GM12878 (cell line): ENCODE measurements around the gene MYO1E. TPM values are rescaled to one million over a fixed set of nuclear protein-coding genes. Genes with fewer than 3 reads are reported as not detected.
A peak's percentile ranks its signal among the peaks of the same experiment; 100 is the strongest.

Experiments
- ATAC-seq: fragments of 200-7000 bp; cut with Tn5 transposase; 3 replicates; pipeline ENCODE4 v1.9.1; 2020; ENCODE audit warnings: mild to moderate bottlenecking, moderate library complexity
- BruUV-seq: library from RNA; stranded (reverse); fragments of 400-500 nt; replicated peaks from 2 replicates; lab custom pipeline; 2021; lab: Mats Ljungman, UMichigan
- CTCF ChIA-PET: fragments of 300-600 bp; sonication (Branson Sonifier 250); formaldehyde crosslinking; extraction: SDS; loops from one replicate; lab custom pipeline; 2021; ENCODE audit warnings: inconsistent platforms; lab: Yijun Ruan, JAX
- POLR2A ChIA-PET: fragments of 350-600 bp; formaldehyde crosslinking; extraction: SDS; loops from one replicate; lab custom pipeline; 2021; ENCODE audit warnings: inconsistent platforms; lab: Charles Lee
- RAD21 ChIA-PET: fragments of 300-600 bp; sonication (Branson Sonifier 250); formaldehyde crosslinking; loops from one replicate; lab custom pipeline; 2023; ENCODE audit warnings: antibody characterized with exemption; ENCODE audit not compliant: unreplicated experiment; lab: Charles Lee
- SMC1A ChIA-PET: fragments of 300-600 bp; sonication (Branson Sonifier 250); formaldehyde crosslinking; loops from one replicate; lab custom pipeline; 2023; ENCODE audit not compliant: unreplicated experiment, uncharacterized antibody; lab: Charles Lee
- DNase-seq: peaks from one replicate; pipeline ENCODE4 v3.0.0-alpha.2; 2011; ENCODE audit warnings: low read depth, low spot score
- FAIRE-seq: peaks from 3 replicates; lab custom pipeline; 2011; peaks lifted over from hg19 to GRCh38; lab: Jason Lieb, UNC
- H2AFZ ChIP-seq: 2 replicates; pipeline ENCODE4 v1.6.0; 2011; ENCODE audit warnings: low read depth, low read length, control low read depth; ENCODE audit not compliant: control insufficient read depth
- H3K27ac ChIP-seq: 2 replicates; pipeline ENCODE4 v1.5.1; 2011; ENCODE audit warnings: control low read depth; ENCODE audit not compliant: control insufficient read depth, insufficient read depth
- H3K27me3 ChIP-seq, 2 experiments: replicated peaks in 1 of 2; 2 replicates each; pipeline versions ENCODE4 v1.6.0 to v1.6.1; 2011; ENCODE audit warnings: low read length in 1 of 2; ENCODE audit not compliant: control insufficient read depth in 2 of 2, insufficient read depth in 2 of 2
- H3K36me3 ChIP-seq, 2 experiments: 2 replicates each; pipeline ENCODE4 v1.5.1; 2011; ENCODE audit warnings: low read length in 1 of 2; ENCODE audit not compliant: control insufficient read depth in 2 of 2, insufficient read depth in 2 of 2
- H3K4me1 ChIP-seq: 2 replicates; pipeline ENCODE4 v1.6.1; 2011; ENCODE audit warnings: mild to moderate bottlenecking, low read length, moderate library complexity, mixed read lengths; ENCODE audit not compliant: control insufficient read depth, insufficient read depth
- H3K4me2 ChIP-seq: 2 replicates; pipeline ENCODE4 v1.6.0; 2011; ENCODE audit warnings: control low read depth; ENCODE audit not compliant: control insufficient read depth, insufficient read depth
- H3K4me3 ChIP-seq: fragments of 200-600 bp; sonication (generic); 2 replicates; pipeline ENCODE4 v1.5.1; 2016
- H3K79me2 ChIP-seq: 2 replicates; pipeline ENCODE4 v1.6.0; 2011; ENCODE audit warnings: low read length; ENCODE audit not compliant: control insufficient read depth, insufficient read depth
- H3K9ac ChIP-seq: 2 replicates; pipeline ENCODE4 v1.8.0; 2011; ENCODE audit warnings: low read length, control low read depth, mixed read lengths; ENCODE audit not compliant: control insufficient read depth, insufficient read depth
- H3K9me3 ChIP-seq: replicated peaks from 3 replicates; pipeline ENCODE4 v1.5.1; 2011; ENCODE audit warnings: mild to moderate bottlenecking, low read length; ENCODE audit not compliant: control insufficient read depth, insufficient read depth
- H4K20me1 ChIP-seq: 2 replicates; pipeline ENCODE4 v1.6.0; 2011; ENCODE audit not compliant: control insufficient read depth, insufficient read depth
- EED ChIP-seq: sonication (generic); IDR thresholded peaks from 2 replicates; pipeline ENCODE4 v1.6.1; 2016; ENCODE audit warnings: antibody characterized with exemption, low read depth
- EZH2 ChIP-seq: IDR thresholded peaks from 2 replicates; pipeline ENCODE4 v1.6.1; 2012; ENCODE audit warnings: low read depth, mild to moderate bottlenecking, control low read depth, inconsistent platforms, low read length, borderline replicate concordance; ENCODE audit not compliant: control insufficient read depth
- MYB ChIP-seq: fragments of 150-350 bp; IDR thresholded peaks from 2 replicates; pipeline ENCODE4 v1.6.1; 2014; ENCODE audit warnings: mild to moderate bottlenecking, low read depth, low read length, borderline replicate concordance
- MYC ChIP-seq: IDR thresholded peaks from 2 replicates; pipeline ENCODE4 v1.6.1; 2011; ENCODE audit warnings: mild to moderate bottlenecking, low read length, moderate library complexity, inconsistent platforms; ENCODE audit not compliant: insufficient read depth, insufficient replicate concordance, insufficient read length, severe bottlenecking
- NBN ChIP-seq: fragments of 450-650 bp; IDR thresholded peaks from 2 replicates; pipeline ENCODE4 v1.6.1; 2016
- NFYA ChIP-seq: IDR thresholded peaks from 2 replicates; pipeline ENCODE4 v1.6.1; 2011; ENCODE audit warnings: low read depth, mild to moderate bottlenecking, low read length, improper control_type of control experiment, borderline replicate concordance
- PAX5 ChIP-seq: IDR thresholded peaks from 2 replicates; pipeline ENCODE4 v1.6.1; 2011; ENCODE audit warnings: low read depth, low read length, borderline replicate concordance
- POLR2AphosphoS2 ChIP-seq: IDR thresholded peaks from 2 replicates; pipeline ENCODE4 v1.6.1; 2011; ENCODE audit warnings: low read depth, mild to moderate bottlenecking, low read length, improper control_type of control experiment, moderate library complexity
- RAD21 ChIP-seq: IDR thresholded peaks from 2 replicates; pipeline ENCODE4 v1.6.1; 2011; ENCODE audit warnings: mild to moderate bottlenecking, low read depth, low read length, moderate library complexity; ENCODE audit not compliant: insufficient read depth
- RFX5 ChIP-seq: IDR thresholded peaks from 2 replicates; pipeline ENCODE4 v1.6.1; 2011; ENCODE audit warnings: low read depth, low read length, improper control_type of control experiment
- SP1 ChIP-seq: IDR thresholded peaks from one replicate; pipeline ENCODE4 v1.6.1; 2011; ENCODE audit warnings: low read depth, low read length
- TAF1 ChIP-seq: IDR thresholded peaks from 2 replicates; pipeline ENCODE4 v1.6.1; 2011; ENCODE audit warnings: mild to moderate bottlenecking, low read depth, low read length, borderline replicate concordance
- TBL1XR1 ChIP-seq: IDR thresholded peaks from 2 replicates; pipeline ENCODE4 v1.6.1; 2012; ENCODE audit warnings: low read depth, low read length, improper control_type of control experiment
- YBX1 ChIP-seq: fragments of 450-650 bp; IDR thresholded peaks from 2 replicates; pipeline ENCODE4 v1.6.1; 2016; ENCODE audit warnings: antibody characterized with exemption
- ZBTB33 ChIP-seq: fragments of 450-650 bp; IDR thresholded peaks from 2 replicates; pipeline ENCODE4 v1.6.1; 2017; ENCODE audit warnings: mild to moderate bottlenecking
- WGBS: methylation state at CpG from one replicate; pipeline ENCODE4 v1.1.6; 2016; ENCODE audit warnings: low lambda C conversion rate; ENCODE audit not compliant: insufficient replicate concordance, insufficient coverage; ENCODE audit errors: missing lambda C conversion rate; 5-methylcytosine and 5-hydroxymethylcytosine counted together
- in situ Hi-C: fragments of 300-500 bp; cut with MboI; formaldehyde crosslinking; loops from 9 replicates; pipeline ENCODE4 v1.14.3; 2018; ENCODE audit warnings: mixed read lengths
- intact Hi-C: fragments of 100-400 bp; cut with micrococcal nuclease; formaldehyde crosslinking; loops from one replicate; pipeline ENCODE4 v1.14.2; 2022; ENCODE audit not compliant: unreplicated experiment
- polyA plus RNA-seq, 11 experiments: library from polyadenylated mRNA; depleted of rRNA in 4 of 11; unstranded in 6 of 11; stranded (reverse) in 5 of 11; fragments of >200 nt; fragmentation: Nextera tagmentation in 4 of 11; fragmentation: Illumina TruSeq in 1 of 11; extraction: Ambion mirVana in 4 of 11; extraction: Trizol in 1 of 11; gene quantifications; 1 replicate in 1 of 11; 2 replicates in 10 of 11; pipeline versions ENCODE4 v1.2.1 to v1.2.3, GENCODE V29; 2011 to 2016; ENCODE audit warnings: inconsistent platforms in 2 of 11, missing spikeins in 2 of 11, low read depth in 1 of 11
- total RNA-seq, 4 experiments: library from RNA; depleted of rRNA in 3 of 4; stranded (reverse); fragments of >200 nt in 3 of 4; fragmentation: Illumina TruSeq in 1 of 4; extraction: Trizol in 1 of 4; gene quantifications; 2 replicates each; pipeline versions ENCODE4 v1.2.1 to v1.2.3, GENCODE V29; 2013 to 2021

The MYO1E gene
- total and polyA plus RNA-seq, 10 of the 15 experiments (the other 5 are each of a cell fraction or from before 2014, with no cell fraction given): 10.3 to 266 (median 64.9) TPM

DNA sequence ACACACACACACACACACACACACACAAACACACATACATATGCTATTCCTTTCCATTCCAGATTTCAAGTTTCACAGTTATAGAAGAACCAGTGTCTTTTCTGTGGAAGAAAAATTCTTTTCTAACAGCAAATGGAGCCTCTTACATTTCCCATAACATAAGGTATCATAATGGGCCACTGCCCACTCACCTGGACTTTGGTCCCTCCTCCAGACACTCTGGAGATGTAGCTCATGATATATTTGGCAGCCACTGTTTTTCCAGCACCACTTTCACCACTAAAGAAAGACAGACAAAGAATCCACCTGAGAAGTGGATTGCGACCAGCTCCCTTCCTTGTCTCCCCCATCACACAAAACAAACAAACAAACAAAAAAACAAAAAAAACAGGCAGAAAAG is 136.3 kb downstream of the MYO1E start:
- ATAC-seq (no peak), DNase-seq (no peak), FAIRE-seq (no peak)
- SMC1A ChIA-PET: interaction anchor here (0.6 to 6.8 kb wide), 7 partner anchors 10 to 175 kb away, joined by 3 to 70 read pairs (median 4); no protein-coding TSS in a partner anchor
- Histone ChIP-seq H3K27me3 (no peaks in the 10 kb centered on the region), H3K4me3 (no peak overlapping the region), H3K4me1 (peaks cover 11% of the 10 kb centered on the region), H3K27ac (peak overlapping the region; percentile 78), H2AFZ (no peak overlapping the region), H3K79me2 (peaks cover 21% of the 10 kb centered on the region), H3K9me3 (no peaks in the 10 kb centered on the region), H3K9ac (peak overlapping the region; percentile 10; the same call in 1 of the 2 replicates), H4K20me1 (no peaks in the 10 kb centered on the region), H3K36me3 (peaks cover 7 to 16% of the 10 kb centered on the region in 2 experiments), H3K4me2 (peak overlapping the region; percentile 30; the same call in 1 of the 2 replicates)
- POLR2A ChIA-PET: interaction anchor here (0.8 to 1.4 kb wide), 2 partner anchors 11 to 64 kb away, joined by 3 to 5 read pairs; no protein-coding TSS in a partner anchor
- in situ Hi-C loops: no loop called here
- BruUV-seq: no TSS peak
- intact Hi-C loops: loop anchor here (2.0 kb wide), 2 partner anchors 54 to 256 kb away; no protein-coding TSS in a partner anchor
- RAD21 ChIA-PET: interaction anchor here (1.4 to 7.7 kb wide), 6 partner anchors 12 to 246 kb away, joined by 4 to 46 read pairs (median 11); no protein-coding TSS in a partner anchor
- TF ChIP-seq MYC: no peak
- TF ChIP-seq SP1: no peak
- TF ChIP-seq EED: no peak
- no peak for TF ChIP-seq NBN
- no peak for TF ChIP-seq NFYA
- no peak for TF ChIP-seq TAF1
- CTCF ChIA-PET: interaction anchor here (0.7 to 4.1 kb wide), 4 partner anchors 11 to 177 kb away, joined by 4 to 44 read pairs (median 8); no protein-coding TSS in a partner anchor
- WGBS: 89% methylated on average over 1 of the region's 1 CpG

DNA sequence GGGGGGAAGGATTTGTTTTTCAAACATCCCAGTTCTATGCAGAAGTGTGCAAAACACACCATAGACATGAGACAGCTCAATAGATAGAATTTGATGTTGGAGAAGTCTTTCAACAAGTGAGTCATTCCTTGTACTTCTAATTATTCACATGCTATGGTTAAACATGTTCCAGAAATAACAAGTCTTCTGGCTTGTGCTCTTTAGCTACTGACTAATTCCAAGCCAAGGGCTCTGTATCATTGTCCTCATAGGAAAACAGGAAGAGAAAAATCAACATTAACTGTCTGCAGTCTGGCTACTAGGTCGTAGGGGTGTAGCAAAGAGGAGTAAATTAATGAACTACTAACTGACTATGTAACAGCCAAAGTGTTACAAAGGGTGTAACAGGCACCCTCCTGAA is 140.2 kb downstream of the MYO1E start:
- peaks cover 8% of the 10 kb centered on the region for H3K79me2 ChIP-seq
- SMC1A ChIA-PET: interaction anchor here (6.8 kb wide), 1 partner anchor 14 kb away, joined by 70 read pairs; no protein-coding TSS in a partner anchor
- CTCF ChIA-PET: no interaction called here
- TF ChIP-seq PAX5 (no peak), POLR2AphosphoS2 (no peak), ZBTB33 (no peak), MYB (no peak), RFX5 (no peak), RAD21 (no peak), EZH2 (no peak), TBL1XR1 (no peak), YBX1 (no peak)
- intact Hi-C loops (no loop called here), in situ Hi-C loops (no loop called here)
- no peaks in the 10 kb centered on the region for H3K9me3 ChIP-seq
- no peak overlapping the region for H3K4me2 ChIP-seq
- POLR2A ChIA-PET: no interaction called here
- DNase-seq (no peak), ATAC-seq (no peak), FAIRE-seq (no peak)
- no peak overlapping the region for H3K9ac ChIP-seq
- H3K36me3 ChIP-seq: peaks cover 9 to 28% of the 10 kb centered on the region in 2 experiments
- no peak overlapping the region for H3K27ac ChIP-seq
- H4K20me1 ChIP-seq: no peaks in the 10 kb centered on the region
- H3K4me3 ChIP-seq: no peak overlapping the region
- WGBS: 39% methylated on average over 1 of the region's 1 CpG
- RAD21 ChIA-PET: interaction anchor here (1.0 to 7.7 kb wide), 2 partner anchors 15 to 180 kb away, joined by 3 to 46 read pairs; no protein-coding TSS in a partner anchor
- BruUV-seq: no TSS peak
- peaks cover 7% of the 10 kb centered on the region for H3K4me1 ChIP-seq
- H3K27me3 ChIP-seq: no peaks in the 10 kb centered on the region
- no peak overlapping the region for H2AFZ ChIP-seq
